Activated gamma-delta T cell (primary cell): ENCODE data around the gene RPL10A.

ENCODE experiments used
- DNase-seq: peaks from one replicate; lab custom pipeline; 2025; lab: John Stamatoyannopoulos, UW

The RPL10A gene

DNA sequence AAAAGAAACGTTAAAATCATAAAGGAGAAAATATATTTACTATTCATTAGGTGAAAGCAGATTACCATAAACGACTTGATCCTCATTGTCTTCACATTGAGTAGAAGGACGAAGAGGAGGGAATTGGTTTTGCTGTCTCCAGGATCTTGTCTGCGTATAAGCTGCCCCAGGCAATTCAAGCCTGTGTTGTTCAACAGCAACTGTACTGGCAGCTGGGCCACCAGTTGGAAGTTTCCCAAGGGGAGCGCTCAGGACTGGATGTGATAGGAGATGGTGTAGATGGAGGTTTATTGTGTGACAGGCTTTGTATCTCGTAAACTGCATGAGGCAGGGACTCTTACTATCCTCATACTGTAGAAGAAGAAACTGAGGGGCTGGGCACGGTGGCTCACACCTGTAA is 20.0 kb upstream of the RPL10A start:
- no peak for DNase-seq

DNA sequence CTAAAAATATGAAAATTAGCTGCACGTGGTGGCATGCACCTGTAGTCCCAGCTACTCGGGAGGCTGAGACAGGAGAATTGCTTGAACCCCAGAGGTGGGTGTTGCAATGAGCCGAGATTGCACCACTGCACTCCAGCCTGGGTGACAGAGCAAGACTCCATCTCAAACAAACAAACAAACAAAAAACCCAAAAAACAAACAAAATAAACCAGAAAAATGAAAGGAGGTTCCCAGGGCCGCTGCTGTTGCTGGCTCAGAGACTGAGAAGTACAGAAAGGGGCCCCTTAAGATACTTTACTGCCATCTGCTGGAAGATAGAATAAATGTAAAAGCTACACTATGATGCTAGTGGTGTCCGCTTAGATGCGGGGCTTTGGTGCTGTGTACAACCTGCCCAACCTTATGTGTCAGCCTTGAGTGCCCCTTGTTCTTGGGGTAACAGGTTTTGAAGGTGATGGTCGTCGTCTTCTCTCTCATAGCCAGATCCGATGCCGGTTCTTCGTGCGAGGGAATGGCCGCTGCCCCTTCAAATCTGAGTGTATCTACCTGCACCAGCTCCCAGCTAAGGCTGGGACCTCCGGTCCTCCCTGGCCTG is 18.8 kb upstream of the RPL10A start:
- DNase-seq, result no peak

DNA sequence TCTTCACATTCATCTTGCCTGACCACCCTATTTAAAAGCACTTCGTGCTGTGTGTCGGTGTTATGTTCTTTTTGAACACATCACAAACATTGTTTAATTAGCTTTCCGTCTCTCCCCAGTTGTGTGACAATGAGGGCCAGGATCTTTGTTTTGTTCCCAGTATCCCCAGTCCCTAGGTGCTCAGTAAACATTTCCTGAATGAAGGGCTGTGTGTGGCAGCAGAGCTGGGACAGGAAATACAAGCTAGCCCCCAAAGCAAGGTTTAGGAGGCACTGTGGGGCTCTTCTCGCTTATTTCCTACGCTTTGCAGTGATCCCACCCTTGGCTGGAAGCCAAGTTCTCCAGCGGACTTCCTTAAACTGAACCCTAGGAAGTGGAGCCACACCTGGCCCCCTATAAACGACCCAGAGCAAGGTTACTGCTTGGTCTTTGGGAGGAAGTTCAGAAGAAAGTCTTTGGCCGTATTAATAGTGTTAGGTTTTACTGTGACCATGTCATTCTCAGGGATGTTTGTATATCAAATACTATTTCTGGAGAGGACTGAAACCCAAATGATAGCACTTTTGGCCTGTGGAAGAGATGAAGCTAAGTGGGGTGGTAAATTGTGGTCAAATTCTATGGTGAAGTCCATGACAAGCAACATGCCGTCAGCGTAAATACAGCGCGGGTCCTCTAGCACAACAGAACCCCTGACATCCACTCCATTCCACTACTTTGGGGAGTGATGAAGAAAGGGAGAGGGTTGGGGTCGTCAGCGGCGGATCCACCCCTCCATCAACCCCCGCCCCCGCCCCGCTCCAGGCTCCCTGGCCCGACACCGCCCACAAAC is 16.6 kb upstream of the RPL10A start:
- no peak for DNase-seq

DNA sequence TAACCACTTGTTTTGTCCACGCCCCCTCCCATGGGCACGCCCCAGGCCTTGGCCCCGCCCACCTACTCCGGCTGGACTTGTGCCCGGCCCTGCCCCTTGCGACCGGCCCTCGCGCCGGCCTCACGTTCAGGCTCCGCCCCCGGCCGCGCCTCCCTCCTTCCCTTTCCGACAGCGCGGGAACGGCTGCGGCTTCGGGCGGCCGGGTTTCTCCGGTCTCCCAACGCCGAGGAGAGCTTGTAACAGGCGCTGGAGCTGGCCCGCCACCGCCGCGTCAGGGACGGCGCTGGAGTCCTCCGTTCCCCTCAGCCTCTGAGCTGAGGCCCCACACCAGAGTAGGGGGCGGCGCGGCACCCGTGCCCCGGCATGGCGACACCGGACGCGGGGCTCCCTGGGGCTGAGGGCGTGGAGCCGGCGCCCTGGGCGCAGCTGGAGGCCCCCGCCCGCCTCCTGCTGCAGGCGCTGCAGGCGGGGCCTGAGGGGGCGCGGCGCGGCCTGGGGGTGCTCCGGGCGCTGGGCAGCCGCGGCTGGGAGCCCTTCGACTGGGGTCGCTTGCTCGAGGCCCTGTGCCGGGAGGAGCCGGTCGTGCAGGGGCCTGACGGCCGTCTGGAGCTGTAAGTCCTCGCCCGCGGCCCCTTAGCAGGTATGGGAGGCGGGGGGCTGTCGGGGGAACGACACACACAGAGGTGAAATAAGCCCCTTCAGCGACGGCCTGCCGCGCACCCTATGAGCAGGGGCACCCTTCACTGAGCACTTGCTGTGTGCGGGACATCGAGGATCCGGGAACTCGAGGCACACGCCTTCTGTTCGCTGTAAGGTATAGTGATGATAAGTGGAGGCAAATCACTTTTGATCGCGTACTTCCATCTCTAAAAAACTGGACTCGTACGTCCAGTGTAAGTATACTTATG is 15.8 kb upstream of the RPL10A start, which contains the start of gene FANCE:
FANCE (plus strand) TSS at position 156 of the 908 bp plus-strand sequence; CDS start at position 364, 208 bp downstream.
- peak; percentile 78 for DNase-seq

DNA sequence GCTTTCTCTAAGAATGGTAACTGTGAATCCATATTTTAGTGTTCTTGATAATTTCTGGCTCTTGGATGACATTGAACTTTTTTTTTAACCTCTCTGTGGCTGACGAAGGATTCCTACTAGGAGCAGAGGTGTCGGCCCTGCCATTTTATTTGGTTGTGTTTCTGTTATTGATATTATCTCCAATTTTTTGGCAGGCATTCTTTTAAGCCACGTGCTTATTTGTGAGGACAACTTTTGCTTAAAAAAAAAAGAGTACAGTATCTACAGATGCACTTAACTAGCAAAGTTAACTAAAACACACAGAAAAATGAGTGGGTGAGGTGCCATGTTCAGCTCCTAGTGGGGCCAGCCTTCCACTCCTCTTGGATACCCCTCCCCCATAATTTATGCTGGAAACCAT is 15.0 kb upstream of the RPL10A start:
- DNase-seq, result no peak

DNA sequence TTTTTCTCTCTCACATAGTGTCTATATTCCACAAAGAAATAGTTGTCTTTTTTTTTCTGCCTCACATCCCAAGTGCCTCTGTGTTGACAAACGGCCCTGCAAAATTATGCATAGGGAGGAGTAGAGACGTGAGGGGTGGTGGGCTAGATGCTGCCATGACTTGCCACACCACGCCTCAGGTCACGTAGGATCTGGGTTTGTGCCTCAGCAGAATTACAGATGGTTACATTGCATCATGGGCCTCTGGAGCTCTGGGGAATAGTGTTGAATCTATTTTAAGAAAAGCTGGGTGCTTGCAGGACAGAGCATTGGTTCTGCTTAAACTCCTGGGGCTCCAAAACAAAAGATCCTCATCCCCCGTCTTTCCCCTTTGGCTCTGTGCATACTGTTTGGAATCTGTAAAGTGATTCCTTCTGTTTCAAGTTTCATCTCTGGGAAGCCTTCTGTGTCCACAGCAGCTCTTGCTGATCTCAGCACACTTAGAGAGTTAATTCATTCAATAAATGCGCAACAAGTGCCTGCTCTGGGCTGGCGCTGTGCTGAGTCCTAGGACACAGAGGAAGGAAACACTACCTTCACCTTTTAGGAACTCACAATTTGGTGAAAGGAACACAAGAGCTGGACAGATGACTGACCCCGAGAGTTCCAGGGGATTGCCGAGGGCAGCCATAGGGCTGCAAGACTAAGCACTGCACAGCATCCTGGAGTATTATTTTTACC is 13.7 kb upstream of the RPL10A start:
- no peak for DNase-seq

DNA sequence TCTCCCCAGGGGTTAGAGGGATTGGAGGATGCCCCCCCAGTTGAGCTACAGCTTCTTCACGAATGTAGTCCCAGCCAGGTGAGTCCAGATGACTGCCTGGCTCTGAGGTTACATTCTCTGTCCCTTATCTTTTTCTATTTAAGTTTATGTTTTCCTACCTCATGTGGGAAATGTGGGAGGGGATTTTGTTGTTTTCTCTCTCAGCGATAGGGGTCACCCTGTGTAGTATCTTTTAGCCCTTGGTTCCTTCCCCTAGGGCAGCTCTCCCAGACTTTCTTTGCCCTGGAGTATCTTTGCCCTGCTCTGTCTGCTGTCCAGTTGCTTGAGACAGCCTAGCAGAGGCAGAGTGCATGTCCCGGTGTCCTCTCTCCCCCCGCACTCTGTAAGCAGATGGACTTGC is 10.3 kb upstream of the RPL10A start:
- no peak for DNase-seq

DNA sequence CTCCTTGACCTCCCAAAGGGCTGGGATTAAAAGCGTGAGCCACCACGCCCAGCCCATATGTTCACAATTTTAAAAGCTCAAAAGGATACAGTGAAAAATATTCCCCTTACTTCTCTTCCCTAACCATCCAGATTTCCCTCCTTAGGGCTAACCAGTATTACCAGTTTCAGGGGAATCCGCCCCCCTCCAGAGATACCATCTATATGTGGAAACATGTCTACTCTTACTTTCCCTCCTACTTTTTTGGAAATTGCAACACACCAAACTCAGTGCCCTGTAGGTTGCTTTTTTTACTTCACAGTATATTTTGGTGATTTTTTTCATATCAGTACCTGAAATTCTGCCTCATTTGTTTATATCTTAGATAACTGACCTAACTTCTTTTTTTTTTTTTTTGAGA is 6.9 kb upstream of the RPL10A start:
- DNase-seq, result no peak

DNA sequence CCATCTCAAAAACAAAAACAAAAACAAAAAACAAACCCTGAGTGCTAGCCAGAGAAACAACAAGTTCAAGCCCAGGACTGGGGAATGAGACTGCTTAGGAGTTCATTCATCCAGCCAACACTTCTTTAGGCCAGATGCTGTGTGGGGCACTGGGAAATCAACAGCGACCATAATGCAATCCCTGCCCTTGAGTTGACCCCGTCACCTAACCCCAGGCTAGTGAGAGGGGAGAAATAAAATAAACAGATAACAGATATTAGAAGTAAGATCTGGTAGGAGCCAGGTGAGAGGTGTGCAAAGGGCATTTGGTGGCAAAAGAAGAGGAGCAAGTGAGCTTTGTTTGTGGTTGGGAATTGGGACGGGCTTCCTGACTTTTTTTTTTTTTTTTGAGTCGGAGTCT is 4.9 kb upstream of the RPL10A start:
- DNase-seq, result no peak

DNA sequence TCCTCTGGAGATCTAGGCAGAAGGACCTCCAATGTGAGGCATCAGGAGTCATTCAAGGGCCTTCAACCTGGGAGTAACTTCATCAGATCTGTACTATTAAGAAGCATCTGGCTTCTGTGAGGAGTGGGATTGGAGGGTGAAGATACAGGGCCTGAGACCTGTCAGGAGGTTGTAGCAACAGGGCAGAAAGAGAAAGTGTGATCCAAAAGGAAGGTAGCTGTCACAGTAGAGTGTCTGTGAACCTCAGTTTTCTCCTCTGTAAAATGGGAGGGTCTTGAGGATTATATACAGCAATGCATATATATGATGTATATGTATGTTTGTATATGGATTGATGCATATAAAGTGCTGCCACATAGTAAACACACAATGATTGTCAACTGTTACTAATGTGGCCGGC is 2.6 kb upstream of the RPL10A start:
- DNase-seq, result no peak

DNA sequence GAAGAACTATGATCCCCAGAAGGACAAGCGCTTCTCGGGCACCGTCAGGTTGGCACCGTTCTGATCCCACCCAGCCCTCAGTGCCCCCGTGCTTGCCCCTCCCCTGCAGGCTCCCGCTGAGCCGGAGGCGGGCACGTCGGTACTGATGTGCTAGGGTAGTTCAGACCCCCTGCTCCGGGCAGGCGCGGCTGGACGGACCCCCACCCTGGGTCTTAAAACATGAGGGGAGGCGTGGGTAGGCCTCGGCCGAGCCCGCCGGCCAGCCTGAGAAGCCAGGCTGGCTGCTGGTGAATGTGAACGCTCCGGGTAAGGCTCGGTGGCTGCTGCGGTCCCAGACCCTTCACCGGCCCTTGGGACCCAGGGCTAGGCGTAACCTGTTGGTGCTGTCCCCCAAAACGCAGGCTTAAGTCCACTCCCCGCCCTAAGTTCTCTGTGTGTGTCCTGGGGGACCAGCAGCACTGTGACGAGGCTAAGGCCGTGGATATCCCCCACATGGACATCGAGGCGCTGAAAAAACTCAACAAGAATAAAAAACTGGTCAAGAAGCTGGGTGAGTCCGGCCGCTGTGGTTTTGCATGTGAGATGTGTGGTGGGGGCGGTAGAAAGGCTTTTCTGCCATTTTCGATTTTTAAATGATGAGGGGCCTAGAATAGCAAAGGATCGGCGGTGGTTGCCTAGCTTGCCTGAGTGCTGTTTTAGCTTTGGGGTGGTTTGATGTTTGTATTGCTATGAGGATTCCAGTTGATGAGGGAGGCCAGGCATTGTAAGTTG is 964 bp downstream of the RPL10A start:
- no peak for DNase-seq

DNA sequence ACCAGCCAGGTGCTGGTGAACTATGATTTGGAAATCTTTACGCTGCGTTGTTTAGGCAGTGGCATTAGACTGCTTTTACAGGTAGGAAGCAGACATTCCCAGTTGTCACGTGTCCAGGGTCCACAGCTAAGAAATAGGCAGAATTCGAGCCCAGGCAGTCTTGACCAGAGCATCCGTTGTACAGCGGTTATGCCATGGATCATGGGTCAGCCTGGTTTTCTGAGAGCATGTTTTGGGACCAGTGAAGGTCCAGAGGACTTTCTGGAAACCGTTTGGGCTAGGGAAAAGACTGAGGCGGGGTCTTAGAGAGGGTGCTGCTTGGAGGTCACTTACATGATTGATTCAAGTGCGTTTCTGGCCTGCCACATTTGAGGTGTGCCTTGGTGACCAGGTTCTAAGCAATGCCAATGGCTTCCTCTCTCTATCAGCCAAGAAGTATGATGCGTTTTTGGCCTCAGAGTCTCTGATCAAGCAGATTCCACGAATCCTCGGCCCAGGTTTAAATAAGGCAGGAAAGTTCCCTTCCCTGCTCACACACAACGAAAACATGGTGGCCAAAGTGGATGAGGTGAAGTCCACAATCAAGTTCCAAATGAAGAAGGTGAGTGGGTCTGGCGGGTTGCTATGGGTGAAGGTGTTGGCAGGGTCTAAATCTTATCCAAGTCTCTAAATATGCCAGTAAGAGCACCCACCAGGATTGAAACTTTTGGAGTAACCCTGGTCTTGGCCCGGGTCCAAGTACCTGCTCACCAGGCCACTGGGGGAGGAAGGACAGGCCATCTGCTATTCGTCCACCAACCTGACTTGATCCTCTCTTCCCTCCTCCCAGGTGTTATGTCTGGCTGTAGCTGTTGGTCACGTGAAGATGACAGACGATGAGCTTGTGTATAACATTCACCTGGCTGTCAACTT is 1.8 kb downstream of the RPL10A start:
- DNase-seq, result no peak

DNA sequence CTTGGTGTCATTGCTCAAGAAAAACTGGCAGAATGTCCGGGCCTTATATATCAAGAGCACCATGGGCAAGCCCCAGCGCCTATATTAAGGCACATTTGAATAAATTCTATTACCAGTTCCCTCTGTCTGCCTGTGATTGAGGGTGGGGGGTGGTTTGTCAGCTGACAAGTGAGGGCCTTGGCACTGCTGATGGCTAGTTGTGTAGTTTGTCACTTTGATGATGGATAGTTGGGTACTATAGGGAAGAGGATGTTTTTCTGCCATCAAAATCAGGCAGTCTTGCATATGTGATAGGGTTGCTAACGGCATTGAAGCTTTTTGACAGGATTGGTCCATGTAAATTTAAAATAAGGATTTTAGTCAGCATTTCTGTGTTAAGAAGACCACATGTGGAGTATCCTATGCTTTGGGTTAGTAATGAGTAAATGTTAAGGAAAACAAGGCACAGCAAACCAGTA is 2.5 kb downstream of the RPL10A start:
- DNase-seq, result no peak

DNA sequence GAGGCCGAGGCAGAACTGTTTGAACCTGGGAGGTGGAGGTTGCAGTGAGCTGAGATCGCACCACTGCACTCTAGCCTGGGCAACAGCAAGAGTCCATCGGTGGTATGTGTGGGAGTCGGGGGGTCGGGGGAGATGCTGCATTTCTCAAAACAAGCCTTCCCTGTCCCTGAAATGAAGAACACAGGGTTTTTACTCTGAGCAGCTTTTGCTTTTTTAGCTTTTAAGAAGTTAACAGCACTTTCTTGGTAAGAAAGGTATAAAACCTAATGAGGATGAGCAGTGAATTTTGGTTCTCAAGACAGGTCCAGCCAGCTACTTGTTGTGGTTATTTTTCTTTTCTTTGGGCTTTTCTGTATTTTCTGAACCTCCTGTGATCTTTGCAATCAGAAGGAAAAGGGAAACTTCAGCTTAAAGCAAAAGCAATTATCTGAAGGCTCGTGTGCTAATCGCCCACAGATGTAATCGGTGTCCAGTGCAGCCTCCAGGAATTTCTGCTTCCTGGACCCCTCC is 3.7 kb downstream of the RPL10A start:
- DNase-seq, result no peak

DNA sequence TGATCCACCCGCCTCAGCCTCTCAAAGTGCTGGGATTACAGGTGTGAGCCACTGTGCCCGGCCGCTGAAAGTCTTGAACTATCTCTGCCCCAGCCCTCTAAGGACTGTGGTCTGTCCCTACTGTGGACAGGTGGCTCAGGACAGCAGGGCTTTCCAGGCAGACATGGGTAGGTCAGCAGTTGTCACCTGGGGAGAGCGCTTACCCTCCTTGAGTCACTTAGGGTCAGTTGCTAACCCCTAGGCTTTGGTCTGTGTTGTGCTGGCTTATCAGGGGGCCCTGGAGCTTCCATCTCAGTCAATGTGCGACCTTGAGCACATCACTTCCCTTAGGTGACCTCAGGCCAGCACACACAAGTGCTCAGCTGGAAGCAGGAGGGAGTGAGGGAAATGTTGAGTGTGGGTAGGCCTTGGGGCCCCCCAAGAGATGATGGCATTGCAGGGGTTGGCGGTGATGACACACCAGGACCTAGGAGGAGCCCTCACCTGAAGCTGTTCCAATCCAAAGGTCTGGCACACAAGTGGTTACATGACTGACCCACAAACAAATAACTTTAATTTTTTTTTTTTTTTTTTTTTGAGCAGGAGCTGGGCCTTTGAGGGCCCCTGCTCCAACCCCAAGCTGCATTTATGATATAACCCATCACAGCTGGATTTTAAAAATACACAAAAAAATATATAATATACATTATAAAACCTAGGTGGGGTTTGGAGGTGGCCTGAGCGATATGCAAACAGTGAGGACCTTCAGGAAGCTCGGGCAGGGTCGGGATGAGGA is 5.1 kb downstream of the RPL10A start:
- no peak for DNase-seq

DNA sequence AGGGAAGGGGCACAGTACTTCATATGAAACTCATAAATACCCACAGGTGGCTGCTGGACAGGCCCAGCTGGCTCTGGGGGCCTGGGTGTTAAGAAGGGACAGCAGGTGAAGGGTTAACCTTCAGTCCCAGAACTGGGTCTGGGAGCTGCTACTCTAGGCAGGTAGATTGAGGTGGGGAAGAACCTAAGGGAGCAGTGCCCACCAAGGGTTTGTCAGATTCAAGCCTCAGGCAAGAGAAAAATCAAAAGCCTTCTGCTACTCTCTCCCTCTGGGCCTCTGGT is 5.6 kb downstream of the RPL10A start:
- no peak for DNase-seq

DNA sequence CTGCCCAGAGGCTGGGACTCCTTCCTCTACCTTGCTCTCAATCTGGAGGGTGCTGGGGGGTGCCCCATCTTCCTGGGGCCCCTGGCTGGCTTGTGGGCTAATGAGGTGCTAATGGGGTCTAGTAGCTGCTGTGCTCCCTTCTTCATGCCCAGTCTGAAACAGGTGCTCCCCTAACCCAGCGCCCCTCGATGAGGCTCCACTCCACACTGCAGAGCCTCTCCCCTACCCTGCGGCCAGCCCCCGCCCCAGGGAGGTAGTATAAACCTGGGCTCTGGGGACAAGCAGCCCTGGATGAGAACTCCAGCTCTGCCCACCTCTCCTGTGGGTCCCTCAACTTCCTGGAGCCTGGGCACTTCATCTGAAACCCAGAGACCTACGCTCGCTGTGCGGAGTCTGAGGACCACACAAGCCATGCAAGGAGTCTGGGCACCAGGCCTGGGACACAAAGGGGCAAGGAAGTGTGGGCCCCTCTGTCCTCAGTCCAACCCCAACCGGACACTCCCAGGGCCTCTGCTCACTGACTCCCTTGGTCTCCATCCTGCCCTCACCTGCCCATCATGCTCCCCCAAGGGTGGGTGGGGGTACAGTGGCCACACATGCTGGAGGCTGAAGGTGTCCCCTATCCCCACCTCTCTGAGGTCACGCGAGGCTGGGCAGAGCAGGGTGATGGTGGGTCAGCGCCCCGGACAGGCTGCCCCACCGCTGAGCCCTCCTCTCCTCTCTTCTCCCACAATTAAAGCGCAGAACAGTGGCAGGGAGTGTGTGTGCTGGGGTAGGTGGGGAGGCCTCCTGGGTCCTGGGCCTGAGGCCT is 6.1 kb downstream of the RPL10A start:
- DNase-seq, result no peak

DNA sequence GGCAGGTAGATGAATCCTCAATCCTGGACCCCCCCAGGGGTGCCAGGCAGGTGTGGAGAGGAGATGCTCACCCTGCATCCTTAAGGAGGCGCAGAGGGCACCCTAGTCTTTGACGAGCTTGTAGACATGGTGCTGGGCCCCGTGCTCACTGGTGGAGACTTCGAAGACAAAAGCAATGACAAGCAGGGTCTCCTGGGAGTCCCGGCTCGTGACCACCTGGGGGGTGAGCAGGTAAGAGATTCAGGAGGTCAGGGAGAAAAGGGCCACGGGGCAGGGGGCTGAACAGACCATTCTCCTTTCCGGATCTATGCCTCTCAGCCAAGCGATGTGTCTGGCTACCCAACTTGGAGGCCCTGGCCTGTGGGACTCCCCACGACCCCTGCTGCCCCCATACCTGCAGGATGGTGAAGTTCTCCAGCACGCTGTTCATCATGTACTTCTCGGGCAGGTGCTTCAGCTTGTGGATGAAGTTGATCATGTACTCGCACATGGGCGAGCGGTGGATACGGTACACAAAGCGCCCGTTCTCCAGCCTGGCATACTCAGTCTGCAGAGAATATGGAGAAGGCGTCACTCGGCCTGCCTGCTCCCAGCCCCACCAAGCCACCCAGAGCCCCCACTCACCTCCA is 6.9 kb downstream of the RPL10A start:
- DNase-seq, result no peak
